HEK293 (cell line): Measurements from ENCODE around the gene METTL26.

ENCODE experiments used
- INSM2 ChIP-seq: fragments of 450-650 bp; formaldehyde crosslinking; IDR thresholded peaks from 2 replicates; pipeline ENCODE4 v1.5.1; 2016; ENCODE audit warnings: missing biosample characterization, missing genetic modification characterization
- MZF1 ChIP-seq: fragments of 450-650 bp; formaldehyde crosslinking; IDR thresholded peaks from 2 replicates; pipeline ENCODE4 v1.5.1; 2017; ENCODE audit warnings: missing biosample characterization, missing genetic modification characterization, borderline replicate concordance
- OVOL3 ChIP-seq: fragments of 450-650 bp; formaldehyde crosslinking; IDR thresholded peaks from 2 replicates; pipeline ENCODE4 v1.5.1; 2016; ENCODE audit warnings: missing biosample characterization, missing genetic modification characterization
- PRDM6 ChIP-seq: fragments of 450-650 bp; formaldehyde crosslinking; IDR thresholded peaks from 2 replicates; pipeline ENCODE4 v1.5.1; 2017; ENCODE audit warnings: missing biosample characterization, missing genetic modification characterization
- SP2 ChIP-seq: fragments of 450-650 bp; formaldehyde crosslinking; IDR thresholded peaks from 2 replicates; pipeline ENCODE4 v1.5.1; 2016; ENCODE audit warnings: missing biosample characterization, missing genetic modification characterization
- SP7 ChIP-seq: fragments of 450-650 bp; formaldehyde crosslinking; IDR thresholded peaks from 2 replicates; pipeline ENCODE4 v1.5.1; 2016; ENCODE audit warnings: missing biosample characterization, missing genetic modification characterization
- YY1 ChIP-seq: fragments of 450-650 bp; formaldehyde crosslinking; IDR thresholded peaks from 2 replicates; pipeline ENCODE4 v1.5.1; 2018; ENCODE audit warnings: missing biosample characterization, missing genetic modification characterization
- ZBTB21 ChIP-seq: fragments of 450-650 bp; formaldehyde crosslinking; IDR thresholded peaks from 2 replicates; pipeline ENCODE4 v1.5.1; 2017; ENCODE audit warnings: missing biosample characterization, missing genetic modification characterization
- ZBTB44 ChIP-seq: fragments of 450-650 bp; IDR thresholded peaks from 2 replicates; pipeline ENCODE4 v1.5.1; 2018; ENCODE audit warnings: missing biosample characterization, mild to moderate bottlenecking, missing genetic modification characterization
- ZBTB48 ChIP-seq: fragments of 450-650 bp; formaldehyde crosslinking; IDR thresholded peaks from 2 replicates; pipeline ENCODE4 v1.5.1; 2016; ENCODE audit warnings: missing biosample characterization, missing genetic modification characterization
- ZBTB6 ChIP-seq: fragments of 450-650 bp; formaldehyde crosslinking; IDR thresholded peaks from 2 replicates; pipeline ENCODE4 v1.5.1; 2017; ENCODE audit warnings: missing biosample characterization, missing genetic modification characterization
- ZFP41 ChIP-seq: fragments of 450-650 bp; formaldehyde crosslinking; IDR thresholded peaks from 2 replicates; pipeline ENCODE4 v1.5.1; 2016; ENCODE audit warnings: missing biosample characterization, missing genetic modification characterization, borderline replicate concordance
- ZNF138 ChIP-seq: fragments of 450-650 bp; formaldehyde crosslinking; IDR thresholded peaks from 2 replicates; pipeline ENCODE4 v1.5.1; 2016; ENCODE audit warnings: missing biosample characterization, missing genetic modification characterization, borderline replicate concordance
- ZNF140 ChIP-seq: fragments of 450-650 bp; formaldehyde crosslinking; IDR thresholded peaks from 2 replicates; pipeline ENCODE4 v1.5.1; 2016; ENCODE audit warnings: missing biosample characterization, missing genetic modification characterization
- ZNF157 ChIP-seq: fragments of 450-650 bp; formaldehyde crosslinking; IDR thresholded peaks from 2 replicates; pipeline ENCODE4 v1.5.1; 2016; ENCODE audit warnings: missing biosample characterization, missing genetic modification characterization
- ZNF175 ChIP-seq: fragments of 450-650 bp; formaldehyde crosslinking; IDR thresholded peaks from 2 replicates; pipeline ENCODE4 v1.5.1; 2016; ENCODE audit warnings: missing biosample characterization, missing genetic modification characterization
- ZNF2 ChIP-seq: fragments of 450-650 bp; formaldehyde crosslinking; IDR thresholded peaks from 2 replicates; pipeline ENCODE4 v1.5.1; 2016; ENCODE audit warnings: missing biosample characterization, missing genetic modification characterization
- ZNF311 ChIP-seq: fragments of 450-650 bp; formaldehyde crosslinking; IDR thresholded peaks from 2 replicates; pipeline ENCODE4 v1.5.1; 2017; ENCODE audit warnings: missing biosample characterization, missing genetic modification characterization, borderline replicate concordance
- ZNF362 ChIP-seq: fragments of 450-650 bp; formaldehyde crosslinking; IDR thresholded peaks from 2 replicates; pipeline ENCODE4 v1.5.1; 2016; ENCODE audit warnings: missing biosample characterization, missing genetic modification characterization
- ZNF366 ChIP-seq: fragments of 450-650 bp; formaldehyde crosslinking; conservative IDR thresholded peaks from 2 replicates; pipeline ENCODE4 v1.5.1; 2016; ENCODE audit warnings: missing biosample characterization, missing genetic modification characterization
- ZNF48 ChIP-seq: fragments of 450-650 bp; formaldehyde crosslinking; IDR thresholded peaks from 2 replicates; pipeline ENCODE4 v1.5.1; 2016; ENCODE audit warnings: missing biosample characterization, missing genetic modification characterization
- ZNF580 ChIP-seq: fragments of 450-650 bp; formaldehyde crosslinking; IDR thresholded peaks from 2 replicates; pipeline ENCODE4 v1.5.1; 2016; ENCODE audit warnings: missing biosample characterization, missing genetic modification characterization
- ZNF600 ChIP-seq: fragments of 450-650 bp; formaldehyde crosslinking; IDR thresholded peaks from 2 replicates; pipeline ENCODE4 v1.5.1; 2016; ENCODE audit warnings: missing biosample characterization, missing genetic modification characterization
- ZNF639 ChIP-seq: fragments of 450-650 bp; formaldehyde crosslinking; IDR thresholded peaks from 2 replicates; pipeline ENCODE4 v1.5.1; 2016; ENCODE audit warnings: missing biosample characterization, missing genetic modification characterization
- ZNF664 ChIP-seq: fragments of 450-650 bp; formaldehyde crosslinking; IDR thresholded peaks from 2 replicates; pipeline ENCODE4 v1.5.1; 2016; ENCODE audit warnings: missing biosample characterization, missing genetic modification characterization
- ZNF677 ChIP-seq: fragments of 450-650 bp; IDR thresholded peaks from 2 replicates; pipeline ENCODE4 v1.5.0; 2018; ENCODE audit warnings: missing biosample characterization, mild to moderate bottlenecking, missing genetic modification characterization, moderate library complexity
- ZNF701 ChIP-seq: fragments of 450-650 bp; formaldehyde crosslinking; IDR thresholded peaks from 2 replicates; pipeline ENCODE4 v1.5.1; 2016; ENCODE audit warnings: missing biosample characterization, missing genetic modification characterization
- ZNF707 ChIP-seq: fragments of 450-650 bp; formaldehyde crosslinking; IDR thresholded peaks from 2 replicates; pipeline ENCODE4 v1.5.1; 2016; ENCODE audit warnings: missing biosample characterization, missing genetic modification characterization
- ZNF747 ChIP-seq: fragments of 450-650 bp; formaldehyde crosslinking; IDR thresholded peaks from 2 replicates; pipeline ENCODE4 v1.5.1; 2016; ENCODE audit warnings: missing biosample characterization, missing genetic modification characterization
- ZNF768 ChIP-seq: fragments of 450-650 bp; formaldehyde crosslinking; IDR thresholded peaks from 2 replicates; pipeline ENCODE4 v1.5.1; 2018; ENCODE audit warnings: missing biosample characterization, mild to moderate bottlenecking, missing genetic modification characterization
- ZNF791 ChIP-seq: fragments of 450-650 bp; formaldehyde crosslinking; IDR thresholded peaks from 2 replicates; pipeline ENCODE4 v1.5.1; 2016; ENCODE audit warnings: missing biosample characterization, missing genetic modification characterization
- ZSCAN23 ChIP-seq: fragments of 450-650 bp; formaldehyde crosslinking; IDR thresholded peaks from 2 replicates; pipeline ENCODE4 v1.5.1; 2016; ENCODE audit warnings: missing biosample characterization, missing genetic modification characterization

Gene METTL26

GRCh38 chr16:678858-679813 lies 43.0 kb upstream of the METTL26 start (continued):
- TF ChIP-seq ZFP41 (no peak), ZNF664 (tag by site-specific recombination) (no peak), ZNF600 (peak; percentile 90), ZNF701 (tag by site-specific recombination) (no peak), ZNF707 (tag by site-specific recombination) (peak; percentile 31; the same call in 1 of the 2 replicates), ZNF580 (tag by site-specific recombination) (no peak), ZNF366 (tag by site-specific recombination) (no peak), ZNF48 (no peak), YY1 (tag by site-specific recombination) (peak; percentile 62; the same call in 1 of the 2 replicates), PRDM6 (tag by site-specific recombination) (no peak), INSM2 (tag by site-specific recombination) (peak; percentile 27; the same call in 1 of the 2 replicates), OVOL3 (tag by site-specific recombination) (peak; percentile 53; the same call in 1 of the 2 replicates), ZBTB21 (tag by site-specific recombination) (no peak), ZBTB48 (tag by site-specific recombination) (no peak), SP2 (peak; percentile 81), ZSCAN23 (tag by site-specific recombination) (no peak), ZBTB44 (tag by site-specific recombination) (no peak), ZNF362 (tag by site-specific recombination) (no peak), ZNF791 (tag by site-specific recombination) (no peak), ZNF639 (tag by site-specific recombination) (no peak), ZNF140 (tag by site-specific recombination) (no peak), ZNF747 (tag by site-specific recombination) (no peak), MZF1 (tag by site-specific recombination) (no peak), ZNF138 (no peak), ZNF157 (tag by site-specific recombination) (no peak), ZNF677 (tag by site-specific recombination) (no peak), ZNF175 (tag by site-specific recombination) (no peak), ZNF2 (tag by site-specific recombination) (0 out of 2 replicates have a peak, but pooled peaks have one; percentile 16), ZNF311 (tag by site-specific recombination) (no peak), ZNF768 (tag by site-specific recombination) (no peak), SP7 (tag by site-specific recombination) (peak; percentile 51), ZBTB6 (tag by site-specific recombination) (peak; percentile 71; the same call in 1 of the 2 replicates)
